Pancreas (tissue), 10 donors: Measurements from ENCODE around the gene FBL. TPM values are rescaled to one million over a fixed set of nuclear protein-coding genes. Genes with fewer than 3 reads are reported as not detected.
"Not testable (repeated sequence)": the region's sequence is repeated elsewhere in the genome, so short reads cannot be mapped to it uniquely, and the experiment has no call there.

ENCODE experiments used
- ATAC-seq, 4 donors: fragments of 200-7000 bp; cut with Tn5 transposase; one replicate each; pipeline versions ENCODE4 v1.8.0 to v1.9.1; 2020; ENCODE audit warnings: mild to moderate bottlenecking in 4 of 4, moderate library complexity in 4 of 4
- DNase-seq, 6 donors: peaks; one replicate each; pipeline ENCODE4 v3.0.0-alpha.2; 2020
- FAIRE-seq: peaks from 2 replicates; lab custom pipeline; 2012; peaks lifted over from hg19 to GRCh38; lab: Jason Lieb, UNC
- H3K27ac ChIP-seq, 4 donors: fragments of 200-600 bp; sonication (generic); 1 replicate in 3 of 4; 2 replicates in 1 of 4; pipeline versions ENCODE4 v1.5.0 to v1.8.0; 2020
- H3K27me3 ChIP-seq, 4 donors: fragments of 200-600 bp; one replicate each; pipeline ENCODE4 v1.8.0; 2021
- H3K36me3 ChIP-seq, 3 donors: fragments of 200-600 bp; sonication (generic) in 1 of 3; one replicate each; pipeline versions ENCODE4 v1.5.0 to v1.8.0; 2020 to 2021
- H3K4me1 ChIP-seq, 3 donors: fragments of 200-600 bp; one replicate each; pipeline ENCODE4 v1.8.0; 2021
- H3K4me3 ChIP-seq, 4 donors: fragments of 200-600 bp; sonication (generic) in 2 of 4; one replicate each; pipeline versions ENCODE4 v1.5.0 to v1.8.0; 2020 to 2021
- H3K9me3 ChIP-seq, 4 donors: fragments of 200-600 bp; one replicate each; pipeline ENCODE4 v1.8.0; 2021
- CTCF ChIP-seq, 4 donors: fragments of 200-600 bp; sonication (generic) in 3 of 4; IDR thresholded peaks; one replicate each; pipeline versions ENCODE4 v1.5.0 to v1.8.0; 2021; ENCODE audit warnings: antibody characterized with exemption in 4 of 4
- WGBS, 2 donors: extraction: QIAGEN DNeasy Blood & Tissue Kit; methylation state at CpG; one replicate each; pipeline ENCODE4 v1.1.7; 2013; 5-methylcytosine and 5-hydroxymethylcytosine counted together
- intact Hi-C, 3 donors: fragments of 100-400 bp; cut with DNase I; formaldehyde crosslinking; loops; one replicate each; pipeline versions ENCODE4 v1.11.1 to v1.14.2; 2022
- polyA plus RNA-seq, 2 donors: library from polyadenylated mRNA; stranded (reverse); fragments of 200-250 nt; gene quantifications; one replicate each; pipeline ENCODE4 v1.2.3, GENCODE V29; 2013
- total RNA-seq, 6 donors: library from RNA; stranded (reverse); fragmentation: NEBNext Ultra II Directional in 4 of 6; extraction: Animal tissue kit (Norgen Biotek cat#: 25700) in 4 of 6; gene quantifications; one replicate each; pipeline versions ENCODE4 v1.2.1 to v1.2.4, GENCODE V29; 2021 to 2023
- donor health status: healthy with polysubstance abuse.
- donor health status: DM: no; HTN: no; CAD: no; lungs with moderate emphysema.
- donor health status: DM: no; HTN: no; CAD: no.
- donor health status: control.
- donor health status: control.
- donor health status: Bipolar disorder and iron deficiency.
- donor health status: DM: yes; HTN: yes; CAD: no.
- donor health status: DM: no; HTN: no; CAD: no.
- donor health status: DM: no; HTN: no; CAD: no.
- donor health status: DM: yes; HTN: yes; CAD: no.

The FBL gene
- total and polyA plus RNA-seq, 8 donors = 86.4 to 166 (median 109) TPM

GRCh38 chr19:39878866-39879265, 32.7 kb upstream of the FBL start:
- not testable (repeated sequence) for H3K27me3 ChIP-seq, H3K36me3 ChIP-seq, ATAC-seq, H3K9me3 ChIP-seq, H3K4me3 ChIP-seq, H3K27ac ChIP-seq, H3K4me1 ChIP-seq, DNase-seq, FAIRE-seq
- 70 to 92% methylated on average over 10 to 11 of the region's 11 CpGs for WGBS, 2 donors
- intact Hi-C loops = loop anchor here in 1 of 3 donors (5.0 kb wide), 1 partner anchor 62 kb away; no protein-coding TSS in a partner anchor

- DNase-seq (no peak), FAIRE-seq (no peak), ATAC-seq (no peak)
- TF ChIP-seq CTCF (IDR thresholded peaks at IDR 0.05) = no peak
- Histone ChIP-seq H3K4me3 (no peak overlapping the region), H3K27me3 (no peaks in the 10 kb centered on the region), H3K27ac (no peak overlapping the region), H3K36me3 (no peaks in the 10 kb centered on the region), H3K9me3 (no peaks in the 10 kb centered on the region), H3K4me1 (no peaks in the 10 kb centered on the region)
- intact Hi-C loops = loop anchor here in 1 of 3 donors (5.0 kb wide), 1 partner anchor 61 kb away; no protein-coding TSS in a partner anchor
- WGBS, 2 donors = 92 to 100% methylated on average over 1 of the region's 1 CpG
Observed at GRCh38 chr19:39878398-39878797, 32.2 kb upstream of the FBL start.

- not testable (repeated sequence) for ATAC-seq, H3K9me3 ChIP-seq, H3K4me1 ChIP-seq, H3K36me3 ChIP-seq, H3K4me3 ChIP-seq, FAIRE-seq, H3K27ac ChIP-seq, H3K27me3 ChIP-seq
- intact Hi-C loops = loop anchor here in 1 of 3 donors (5.0 kb wide), 1 partner anchor 61 kb away; no protein-coding TSS in a partner anchor
- WGBS, 2 donors = 86 to 87% methylated on average over 11 to 15 of the region's 17 CpGs
- peak in 1 of 6 donors; percentile 68 for DNase-seq
Observed at GRCh38 chr19:39877982-39878381, 31.8 kb upstream of the FBL start.

GRCh38 chr19:39877488-39877887, 31.3 kb upstream of the FBL start:
- H3K4me3 ChIP-seq, H3K36me3 ChIP-seq, H3K9me3 ChIP-seq, H3K4me1 ChIP-seq, H3K27ac ChIP-seq, H3K27me3 ChIP-seq, FAIRE-seq: not testable (repeated sequence)
- intact Hi-C loops = loop anchor here in 1 of 3 donors (5.0 kb wide), 1 partner anchor 60 kb away; no protein-coding TSS in a partner anchor
- WGBS, 2 donors = 71 to 84% methylated on average over 10 to 14 of the region's 14 CpGs
- DNase-seq (peak in 2 of 6 donors; percentile 70 to 79), ATAC-seq (peak in 2 of 4 donors; percentile 39 to 55)

- not testable (repeated sequence) for H3K9me3 ChIP-seq, H3K27ac ChIP-seq, H3K4me3 ChIP-seq, H3K4me1 ChIP-seq, FAIRE-seq, DNase-seq, H3K27me3 ChIP-seq, H3K36me3 ChIP-seq
- intact Hi-C loops = loop anchor here in 1 of 3 donors (5.0 kb wide), 1 partner anchor 59 kb away; no protein-coding TSS in a partner anchor
- peak in 1 of 4 donors; percentile 6 for ATAC-seq
- WGBS, 2 donors = 94 to 100% methylated on average over 2 of the region's 11 CpGs
Observed at GRCh38 chr19:39876486-39876885, 30.3 kb upstream of the FBL start.

GRCh38 chr19:39875401-39875864, 29.3 kb upstream of the FBL start:
- DNase-seq = peak in 3 of 6 donors; percentile 40 to 63 (median 46)
- H3K27ac ChIP-seq, H3K27me3 ChIP-seq, H3K36me3 ChIP-seq, H3K9me3 ChIP-seq, H3K4me1 ChIP-seq, H3K4me3 ChIP-seq, FAIRE-seq: not testable (repeated sequence)
- ATAC-seq = peak in 3 of 4 donors; percentile 14 to 76 (median 66)
- intact Hi-C loops = loop anchor here in 1 of 3 donors (5.0 kb wide), 1 partner anchor 58 kb away; no protein-coding TSS in a partner anchor
- WGBS, 2 donors = 46 to 60% methylated on average over 34 to 43 of the region's 43 CpGs

GRCh38 chr19:39874404-39874803, 28.2 kb upstream of the FBL start:
- no peaks in the 10 kb centered on the region for H3K9me3 ChIP-seq
- DNase-seq = no peak
- FAIRE-seq = no peak
- H3K27me3 ChIP-seq = no peaks in the 10 kb centered on the region
- intact Hi-C loops = no loop called here
- no peak overlapping the region for H3K27ac ChIP-seq
- H3K4me1 ChIP-seq = no peaks in the 10 kb centered on the region
- H3K36me3 ChIP-seq = no peaks in the 10 kb centered on the region
- 86 to 87% methylated on average over 1 of the region's 1 CpG for WGBS, 2 donors
- H3K4me3 ChIP-seq = no peak overlapping the region
- no peak for TF ChIP-seq CTCF (IDR thresholded peaks at IDR 0.05)
- no peak for ATAC-seq
